Measurements from ENCODE around the gene PCK2. TPM values are rescaled to one million over a fixed set of nuclear protein-coding genes. Genes with fewer than 3 reads are reported as not detected.

Gene PCK2
- total RNA-seq, 1 experiment from 2014 or later = 43.6 TPM

DNA sequence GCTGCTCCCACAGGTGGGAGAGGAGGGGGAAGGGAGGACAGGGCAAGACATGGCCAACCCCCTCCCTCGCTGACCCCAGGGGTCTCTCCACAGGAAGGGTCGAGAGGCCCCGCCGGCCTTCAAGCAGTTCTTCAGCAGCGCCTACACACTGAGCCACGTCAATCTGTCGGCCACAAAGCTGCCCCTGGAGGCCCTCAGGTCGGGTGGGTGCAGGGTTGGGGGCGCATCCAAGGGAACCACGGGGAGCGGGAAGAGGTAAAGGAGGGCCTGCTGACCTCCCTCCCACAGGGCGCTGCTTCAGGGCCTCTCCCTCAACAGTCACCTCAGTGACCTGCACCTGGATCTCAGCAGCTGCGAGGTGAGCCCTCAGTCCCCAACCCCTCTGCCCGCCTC is 36.2 kb upstream of the PCK2 start:
- H3K4me3 Mint-ChIP-seq (ENCODE audit: low read depth, unreplicated experiment) = no peak overlapping the region
- BruUV-seq (replicated peaks) = no TSS peak
- no peak for DNase-seq
- no peak overlapping the region for H3K27ac Mint-ChIP-seq (ENCODE audit: unreplicated experiment)
- peaks cover 8% of the 10 kb centered on the region for H3K36me3 Mint-ChIP-seq (ENCODE audit: insufficient read depth, unreplicated experiment)
- CTCF ChIA-PET = interaction anchor here (0.9 to 4.0 kb wide), 5 partner anchors 35 to 103 kb away, joined by 3 to 68 read pairs (median 12); partner anchors contain the start of genes DCAF11, IRF9, NRL and PCK2
- intact Hi-C loops (cut with micrococcal nuclease; ENCODE audit: unreplicated experiment) = loop anchor here (1.0 kb wide), 2 partner anchors 32 to 50 kb away; no protein-coding TSS in a partner anchor
- H3K4me1 Mint-ChIP-seq (ENCODE audit: low read depth, unreplicated experiment) = peaks cover 8% of the 10 kb centered on the region
- no peaks in the 10 kb centered on the region for H3K9me3 Mint-ChIP-seq (ENCODE audit: low read depth, unreplicated experiment)
- TF ChIP-seq, protein P1, sequence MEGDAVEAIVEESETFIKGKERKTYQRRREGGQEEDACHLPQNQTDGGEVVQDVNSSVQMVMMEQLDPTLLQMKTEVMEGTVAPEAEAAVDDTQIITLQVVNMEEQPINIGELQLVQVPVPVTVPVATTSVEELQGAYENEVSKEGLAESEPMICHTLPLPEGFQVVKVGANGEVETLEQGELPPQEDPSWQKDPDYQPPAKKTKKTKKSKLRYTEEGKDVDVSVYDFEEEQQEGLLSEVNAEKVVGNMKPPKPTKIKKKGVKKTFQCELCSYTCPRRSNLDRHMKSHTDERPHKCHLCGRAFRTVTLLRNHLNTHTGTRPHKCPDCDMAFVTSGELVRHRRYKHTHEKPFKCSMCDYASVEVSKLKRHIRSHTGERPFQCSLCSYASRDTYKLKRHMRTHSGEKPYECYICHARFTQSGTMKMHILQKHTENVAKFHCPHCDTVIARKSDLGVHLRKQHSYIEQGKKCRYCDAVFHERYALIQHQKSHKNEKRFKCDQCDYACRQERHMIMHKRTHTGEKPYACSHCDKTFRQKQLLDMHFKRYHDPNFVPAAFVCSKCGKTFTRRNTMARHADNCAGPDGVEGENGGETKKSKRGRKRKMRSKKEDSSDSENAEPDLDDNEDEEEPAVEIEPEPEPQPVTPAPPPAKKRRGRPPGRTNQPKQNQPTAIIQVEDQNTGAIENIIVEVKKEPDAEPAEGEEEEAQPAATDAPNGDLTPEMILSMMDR (IDR thresholded peaks at IDR 0.05; ENCODE audit: unreplicated experiment) = no peak
- peaks cover 68% of the 10 kb centered on the region for H3K27me3 Mint-ChIP-seq (ENCODE audit: unreplicated experiment)

- H3K27ac Mint-ChIP-seq (ENCODE audit: unreplicated experiment) = no peak overlapping the region
- peaks cover 3% of the 10 kb centered on the region for H3K4me1 Mint-ChIP-seq (ENCODE audit: low read depth, unreplicated experiment)
- CTCF ChIA-PET = interaction anchor here (0.9 to 4.0 kb wide), 5 partner anchors 34 to 103 kb away, joined by 3 to 68 read pairs (median 12); partner anchors contain the start of genes DCAF11, IRF9, NRL and PCK2
- no peak overlapping the region for H3K4me3 Mint-ChIP-seq (ENCODE audit: low read depth, unreplicated experiment)
- peaks cover 5% of the 10 kb centered on the region for H3K36me3 Mint-ChIP-seq (ENCODE audit: insufficient read depth, unreplicated experiment)
- peak; percentile 41 for DNase-seq
- peaks cover 68% of the 10 kb centered on the region for H3K27me3 Mint-ChIP-seq (ENCODE audit: unreplicated experiment)
- TF ChIP-seq, protein P1 (IDR thresholded peaks at IDR 0.05; ENCODE audit: unreplicated experiment) = peak; percentile 22
- BruUV-seq (replicated peaks) = no TSS peak
- no peaks in the 10 kb centered on the region for H3K9me3 Mint-ChIP-seq (ENCODE audit: low read depth, unreplicated experiment)
- intact Hi-C loops (cut with micrococcal nuclease; ENCODE audit: unreplicated experiment) = loop anchor here (1.0 kb wide), 2 partner anchors 32 to 50 kb away; no protein-coding TSS in a partner anchor
These were observed 35.7 kb upstream of the PCK2 start for GRCh38 chr14:24058260-24058950.

GRCh38 chr14:24058951-24059475 is 35.1 kb upstream of the PCK2 start:
- no peaks in the 10 kb centered on the region for H3K9me3 Mint-ChIP-seq (ENCODE audit: low read depth, unreplicated experiment)
- no TSS peak for BruUV-seq (replicated peaks)
- intact Hi-C loops (cut with micrococcal nuclease; ENCODE audit: unreplicated experiment) = loop anchor here (1.0 kb wide), 2 partner anchors 31 to 49 kb away; no protein-coding TSS in a partner anchor
- peaks cover 67% of the 10 kb centered on the region for H3K27me3 Mint-ChIP-seq (ENCODE audit: unreplicated experiment)
- CTCF ChIA-PET = interaction anchor here (0.9 to 4.0 kb wide), 5 partner anchors 33 to 102 kb away, joined by 3 to 68 read pairs (median 12); partner anchors contain the start of genes DCAF11, IRF9, NRL and PCK2
- H3K27ac Mint-ChIP-seq (ENCODE audit: unreplicated experiment) = peak overlapping the region; percentile 62
- TF ChIP-seq, protein P1 (IDR thresholded peaks at IDR 0.05; ENCODE audit: unreplicated experiment) = no peak
- DNase-seq = no peak
- no peaks in the 10 kb centered on the region for H3K4me1 Mint-ChIP-seq (ENCODE audit: low read depth, unreplicated experiment)
- H3K4me3 Mint-ChIP-seq (ENCODE audit: low read depth, unreplicated experiment) = no peak overlapping the region
- no peaks in the 10 kb centered on the region for H3K36me3 Mint-ChIP-seq (ENCODE audit: insufficient read depth, unreplicated experiment)

- no peaks in the 10 kb centered on the region for H3K36me3 Mint-ChIP-seq (ENCODE audit: insufficient read depth, unreplicated experiment)
- H3K4me3 Mint-ChIP-seq (ENCODE audit: low read depth, unreplicated experiment) = no peak overlapping the region
- H3K27ac Mint-ChIP-seq (ENCODE audit: unreplicated experiment) = no peak overlapping the region
- no TSS peak for BruUV-seq (replicated peaks)
- no peak for DNase-seq
- peaks cover 67% of the 10 kb centered on the region for H3K27me3 Mint-ChIP-seq (ENCODE audit: unreplicated experiment)
- TF ChIP-seq, protein P1 (IDR thresholded peaks at IDR 0.05; ENCODE audit: unreplicated experiment) = no peak
- H3K4me1 Mint-ChIP-seq (ENCODE audit: low read depth, unreplicated experiment) = no peaks in the 10 kb centered on the region
- CTCF ChIA-PET = no interaction called here
- H3K9me3 Mint-ChIP-seq (ENCODE audit: low read depth, unreplicated experiment) = no peaks in the 10 kb centered on the region
- intact Hi-C loops (cut with micrococcal nuclease; ENCODE audit: unreplicated experiment) = no loop called here
These were observed 34.2 kb upstream of the PCK2 start for GRCh38 chr14:24059841-24060388.

All from Calu3 (cell line).